Small intestine (tissue), 16 donors: Measurements from ENCODE around the gene ERC1. TPM values are rescaled to one million over a fixed set of nuclear protein-coding genes. Genes with fewer than 3 reads are reported as not detected.

Experiments
- DNase-seq, 2 donors: peaks; one replicate each; pipeline versions ENCODE4 v3.0.0 to v3.0.0-alpha.2; 2013
- FAIRE-seq: peaks from 2 replicates; lab custom pipeline; 2012; peaks lifted over from hg19 to GRCh38; lab: Jason Lieb, UNC
- H3K27ac ChIP-seq, 3 donors: one replicate each; pipeline ENCODE4 v1.5.1; 2013; ENCODE audit warnings: low read length in 2 of 3, mild to moderate bottlenecking in 2 of 3, control low read depth in 1 of 3, inconsistent platforms in 1 of 3, low read depth in 1 of 3, moderate library complexity in 1 of 3
- H3K27me3 ChIP-seq, 3 donors: one replicate each; pipeline ENCODE4 v1.6.1; 2013; ENCODE audit warnings: low read length in 3 of 3, inconsistent platforms in 1 of 3; ENCODE audit not compliant: control insufficient read depth in 3 of 3, insufficient read depth in 3 of 3
- H3K36me3 ChIP-seq, 3 donors: one replicate each; pipeline ENCODE4 v1.6.1; 2013; ENCODE audit warnings: low read length in 3 of 3, inconsistent platforms in 1 of 3, low read depth in 1 of 3, mild to moderate bottlenecking in 1 of 3, moderate library complexity in 1 of 3; ENCODE audit not compliant: control insufficient read depth in 3 of 3, insufficient read depth in 2 of 3
- H3K4me1 ChIP-seq, 3 donors: one replicate each; pipeline ENCODE4 v1.6.1; 2013; ENCODE audit warnings: low read length in 2 of 3, inconsistent platforms in 1 of 3, low read depth in 1 of 3, mild to moderate bottlenecking in 1 of 3, moderate library complexity in 1 of 3; ENCODE audit not compliant: control insufficient read depth in 3 of 3, insufficient read depth in 2 of 3
- H3K4me3 ChIP-seq, 3 donors: one replicate each; pipeline ENCODE4 v1.5.1; 2013; ENCODE audit warnings: low read length in 3 of 3, control low read depth in 1 of 3, inconsistent platforms in 1 of 3, low read depth in 1 of 3, mild to moderate bottlenecking in 1 of 3, moderate library complexity in 1 of 3
- H3K9me3 ChIP-seq, 2 donors: one replicate each; pipeline ENCODE4 v1.6.1; 2013; ENCODE audit warnings: low read depth in 1 of 2, low read length in 1 of 2; ENCODE audit not compliant: control insufficient read depth in 2 of 2, insufficient read depth in 1 of 2
- WGBS, 3 donors: extraction: QIAGEN DNeasy Blood & Tissue Kit; methylation state at CpG; one replicate each; pipeline ENCODE4 v1.1.7; 2013; 5-methylcytosine and 5-hydroxymethylcytosine counted together
- long read RNA-seq, 10 donors: transcript quantifications; one replicate each; lab custom pipeline, GENCODE V29; 2026
- polyA plus RNA-seq, 4 donors: library from polyadenylated mRNA; stranded (reverse) in 3 of 4; unstranded in 1 of 4; fragments of 200-250 nt in 3 of 4; fragments of 120-200 nt in 1 of 4; gene quantifications; one replicate each; pipeline versions ENCODE4 v1.2.1 to v1.2.3, GENCODE V29; 2013
- donor health status: healthy with polysubstance abuse.
- donor health status: control.
- donor health status: control.
- donor health status: Bipolar disorder and iron deficiency.
- donor health status: healthy.

Gene ERC1
- 10 to 100 TPM in 1 of 4 donors, 1 to 10 TPM in 3; 1.8 to 16.7 (median 6.1) TPM for polyA plus RNA-seq
- long read RNA-seq, donor 1, partial matches to known transcripts, result 0 of 1 reads
- long read RNA-seq, donor 1, other reads (novel, unspliced or antisense), result 0 of 1 reads
- long read RNA-seq, donor 2, result 0 reads
- long read RNA-seq, donor 3, full-length matches to known transcripts, result 1 of 1 reads
- long read RNA-seq, donor 3, partial matches to known transcripts, result 0 of 1 reads
- long read RNA-seq, donor 3, other reads (novel, unspliced or antisense), result 0 of 1 reads
- long read RNA-seq, donor 4, result 0 reads
- long read RNA-seq, donor 5, result 0 reads
- long read RNA-seq, donor 6, result 0 reads
- long read RNA-seq, donor 7, result 0 reads
- long read RNA-seq, donor 8, result 0 reads
- long read RNA-seq, donor 9, result 0 reads
- long read RNA-seq, donor 10, partial matches to known transcripts, result 0 of 1 reads
- long read RNA-seq, donor 10, other reads (novel, unspliced or antisense), result 0 of 1 reads

DNA sequence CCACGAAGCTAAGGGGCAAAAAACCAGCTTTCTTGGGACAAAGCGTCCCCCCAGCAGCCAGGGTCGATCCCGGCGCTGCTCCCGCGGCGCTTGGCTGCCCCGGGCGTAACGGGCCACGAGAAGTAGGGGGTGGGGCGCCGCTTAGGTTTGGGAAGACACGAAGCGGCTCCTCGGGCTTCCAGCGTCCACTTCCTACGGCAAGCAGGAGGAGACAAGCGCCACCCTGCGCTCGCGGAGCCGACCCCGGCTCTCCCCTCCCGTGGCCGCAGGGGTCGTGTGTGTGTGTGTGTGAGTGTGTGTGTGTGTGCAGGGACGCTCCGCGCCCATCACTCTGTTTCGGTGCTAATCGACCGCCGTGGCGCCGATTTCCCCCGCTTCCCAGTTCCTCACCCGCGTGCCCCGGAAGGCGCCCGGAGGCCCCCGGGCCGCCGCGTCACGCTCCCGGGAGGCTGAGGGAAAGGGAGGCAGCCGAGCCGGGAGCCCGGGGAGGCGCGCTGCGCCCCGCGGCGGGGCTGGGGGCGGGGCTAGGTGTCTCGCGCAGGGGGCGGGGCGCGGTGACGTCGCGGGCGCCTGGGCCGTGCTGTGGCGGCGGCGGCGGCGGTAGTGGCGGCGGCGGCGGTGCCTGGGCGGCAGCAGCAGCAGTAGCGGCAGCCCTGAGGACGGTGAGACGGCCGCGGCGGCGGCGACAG is at the start of gene ERC1:
ERC1 (plus strand) TSS at position 563 of the 689 bp plus-strand sequence. CDS start 36,681 bp downstream, outside the sequence.
- H3K9me3 ChIP-seq, result no peaks in the 10 kb centered on the region
- H3K4me1 ChIP-seq, result peaks cover 3 to 19% (median 3%) of the 10 kb centered on the region in 3 donors
- H3K27ac ChIP-seq, result peak within 1 kb of the TSS; percentile 79 to 98 (median 96)
- H3K4me3 ChIP-seq, result peak within 1 kb of the TSS; percentile 74 to 92 (median 87)
- WGBS, 3 donors, result 0% methylated on average over 42 to 87 of the region's 87 CpGs
- H3K36me3 ChIP-seq, result peaks cover 0 to 5% (median 0%) of the 10 kb centered on the region in 3 donors
- H3K27me3 ChIP-seq, result no peaks in the 10 kb centered on the region
- DNase-seq, result peak; percentile 80 to 93
- FAIRE-seq, result no peak

- Histone ChIP-seq H3K27me3 (no peaks in the 10 kb centered on the region), H3K9me3 (no peaks in the 10 kb centered on the region), H3K36me3 (peaks cover 0 to 28% (median 2%) of the 10 kb centered on the region in 3 donors), H3K4me3 (no peak overlapping the region), H3K4me1 (no peaks in the 10 kb centered on the region), H3K27ac (no peak overlapping the region)
- FAIRE-seq (no peak), DNase-seq (no peak)
- WGBS, 3 donors, result 89 to 97% (median 94%) methylated on average over 6 of the region's 6 CpGs
These were observed 48.0 kb upstream of the ERC1 start for GRCh38 chr12:943051-943450.

DNA sequence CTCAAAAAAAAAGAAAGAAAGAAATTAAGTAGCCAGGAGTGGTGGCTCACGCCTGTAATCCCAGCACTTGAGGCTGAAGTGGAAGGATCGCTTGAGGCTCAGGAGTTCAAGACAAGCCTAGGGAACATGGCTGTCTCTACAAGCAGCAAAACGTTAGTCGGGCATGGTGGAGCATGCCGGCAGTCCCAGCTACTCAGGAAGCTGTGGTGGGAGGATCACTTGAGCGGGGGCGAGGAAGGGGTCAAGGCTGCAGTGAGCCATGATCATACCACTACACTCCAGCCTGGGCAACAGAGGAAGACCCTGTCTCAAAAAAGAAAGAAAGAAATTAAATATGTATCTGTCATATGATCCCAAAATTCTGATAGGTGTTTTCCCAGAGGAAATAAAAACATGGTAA is 46.8 kb upstream of the ERC1 start:
- no peak for DNase-seq

DNA sequence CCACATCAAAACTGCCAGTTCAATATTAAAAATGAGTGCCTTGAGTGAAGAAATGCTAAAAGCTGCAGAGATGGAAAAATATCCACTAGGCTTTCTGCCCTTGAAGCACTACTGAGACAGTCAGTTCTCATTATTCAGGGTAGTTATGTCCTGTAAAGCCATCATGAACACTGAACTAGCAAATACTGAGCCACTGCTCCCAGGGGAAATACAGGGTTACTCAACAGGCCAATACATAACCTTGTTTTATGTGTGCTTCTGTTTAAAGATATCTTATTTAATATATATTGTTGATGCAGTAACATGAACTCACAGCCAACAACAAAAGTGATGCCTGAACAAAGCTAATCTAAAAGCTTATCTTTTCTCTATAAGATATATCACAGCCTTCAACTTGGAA is 44.8 kb upstream of the ERC1 start:
- Histone ChIP-seq H3K9me3 (peaks cover 0 to 4% of the 10 kb centered on the region in 2 donors), H3K27me3 (no peaks in the 10 kb centered on the region), H3K36me3 (peaks cover 0 to 15% (median 2%) of the 10 kb centered on the region in 3 donors), H3K4me3 (no peak overlapping the region), H3K4me1 (peaks cover 0 to 6% (median 0%) of the 10 kb centered on the region in 3 donors), H3K27ac (no peak overlapping the region)
- DNase-seq, result no peak
- no peak for FAIRE-seq

More for the DNA sequence above, 46.8 kb upstream of the ERC1 start:
- Histone ChIP-seq H3K36me3 (peaks cover 0 to 22% (median 2%) of the 10 kb centered on the region in 3 donors), H3K27me3 (no peaks in the 10 kb centered on the region), H3K4me3 (no peak overlapping the region), H3K27ac (no peak overlapping the region), H3K4me1 (peaks cover 0 to 6% (median 0%) of the 10 kb centered on the region in 3 donors), H3K9me3 (peaks cover 0 to 4% of the 10 kb centered on the region in 2 donors)
- FAIRE-seq, result no peak
- WGBS, 3 donors, result 79 to 87% (median 80%) methylated on average over 7 of the region's 7 CpGs

DNA sequence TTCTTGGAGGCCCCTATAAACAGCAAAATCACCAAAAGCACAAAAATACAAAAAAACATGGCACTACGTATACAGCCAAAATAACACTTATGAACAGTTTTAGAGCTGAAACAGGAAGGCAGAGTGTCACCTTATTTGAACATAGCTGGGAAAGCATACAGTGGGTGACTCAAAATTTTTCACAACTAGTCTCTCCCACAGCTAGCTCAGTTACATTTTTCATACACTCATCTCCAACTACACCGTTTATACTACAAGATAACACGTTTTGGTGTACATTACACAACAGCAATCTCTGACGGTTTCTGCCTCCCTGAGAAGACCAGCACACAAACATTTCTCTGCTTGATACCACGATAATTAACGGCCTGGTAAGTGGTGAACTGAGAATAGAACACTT is 44.4 kb upstream of the ERC1 start:
- Histone ChIP-seq H3K4me3 (no peak overlapping the region), H3K27me3 (no peaks in the 10 kb centered on the region), H3K36me3 (peaks cover 0 to 15% (median 2%) of the 10 kb centered on the region in 3 donors), H3K9me3 (peaks cover 0 to 4% of the 10 kb centered on the region in 2 donors), H3K27ac (no peak overlapping the region), H3K4me1 (peaks cover 0 to 6% (median 0%) of the 10 kb centered on the region in 3 donors)
- FAIRE-seq (no peak), DNase-seq (no peak)
- 60 to 64% (median 64%) methylated on average over 6 of the region's 6 CpGs for WGBS, 3 donors

GRCh38 chr12:948238-948637 is 42.8 kb upstream of the ERC1 start:
- peak overlapping the region in 2 of 3 donors; percentile 76 to 90 for H3K4me3 ChIP-seq
- 31 to 74% (median 64%) methylated on average over 9 of the region's 9 CpGs for WGBS, 3 donors
- H3K27ac ChIP-seq, result peak overlapping the region; percentile 37 to 98 (median 91)
- no peaks in the 10 kb centered on the region for H3K27me3 ChIP-seq
- peaks cover 0 to 6% (median 0%) of the 10 kb centered on the region in 3 donors for H3K4me1 ChIP-seq
- FAIRE-seq, result no peak
- peak in 1 of 2 donors; percentile 81 for DNase-seq
- H3K9me3 ChIP-seq, result peaks cover 0 to 4% of the 10 kb centered on the region in 2 donors
- H3K36me3 ChIP-seq, result peaks cover 0 to 9% (median 2%) of the 10 kb centered on the region in 3 donors

- Histone ChIP-seq H3K27me3 (no peaks in the 10 kb centered on the region), H3K4me1 (peaks cover 0 to 6% (median 0%) of the 10 kb centered on the region in 3 donors), H3K27ac (peak within 1 kb of the TSS; percentile 91 to 98 (median 94)), H3K4me3 (peak within 1 kb of the TSS; percentile 76 to 91 (median 90)), H3K9me3 (peaks cover 0 to 4% of the 10 kb centered on the region in 2 donors), H3K36me3 (no peaks in the 10 kb centered on the region)
- 1 to 8% (median 6%) methylated on average over 43 to 58 of the region's 58 CpGs for WGBS, 3 donors
- FAIRE-seq (no peak), DNase-seq (peak; percentile 99 to 100)
These were observed 41.4 kb upstream of the ERC1 start, which contains the start of gene RAD52 for GRCh38 chr12:949453-950191. Gene RAD52 (minus strand): TSS chr12:949694. CDS start chr12:933058, 16,636 bp downstream.
